Panc1 (cell line): Measurements from ENCODE around the gene ACER1. TPM values are rescaled to one million over a fixed set of nuclear protein-coding genes. Genes with fewer than 3 reads are reported as not detected.

Experiments
- ATAC-seq: fragments of 200-7000 bp; cut with Tn5 transposase; 2 replicates; pipeline ENCODE4 v1.9.1; 2020; ENCODE audit warnings: mild to moderate bottlenecking, moderate library complexity
- BruUV-seq: library from RNA; stranded (reverse); fragments of 400-500 nt; replicated peaks from 2 replicates; lab custom pipeline; 2021; lab: Mats Ljungman, UMichigan
- CTCF ChIA-PET: fragments of 300-600 bp; sonication (Branson Sonifier 250); formaldehyde crosslinking; loops from one replicate; lab custom pipeline; 2022; ENCODE audit warnings: antibody characterized with exemption; lab: Charles Lee
- POLR2A ChIA-PET: fragments of 300-600 bp; sonication (Branson Sonifier 250); formaldehyde crosslinking; loops from one replicate; lab custom pipeline; 2022; ENCODE audit warnings: antibody characterized with exemption; lab: Charles Lee
- DNase-seq: peaks from one replicate; pipeline ENCODE4 v3.0.0-alpha.2; 2010; ENCODE audit warnings: low read depth, low spot score
- H3K27ac ChIP-seq: 2 replicates; pipeline ENCODE4 v1.5.1; 2011; ENCODE audit warnings: mild to moderate bottlenecking, low read length, inconsistent platforms
- H3K27me3 ChIP-seq: fragments of 200-500 bp; sonication (Bioruptor generic); 2 replicates; pipeline ENCODE4 v1.6.0; 2014; ENCODE audit warnings: low read length, inconsistent platforms; ENCODE audit not compliant: control insufficient read depth, insufficient read depth
- H3K36me3 ChIP-seq: fragments of 200-500 bp; sonication (Bioruptor generic); 2 replicates; pipeline ENCODE4 v1.5.1; 2014; ENCODE audit warnings: inconsistent platforms, mild to moderate bottlenecking, low read length, moderate library complexity; ENCODE audit not compliant: control insufficient read depth, insufficient read depth
- H3K4me1 ChIP-seq: 2 replicates; pipeline ENCODE4 v1.5.1; 2011; ENCODE audit warnings: inconsistent platforms, mild to moderate bottlenecking, low read length, moderate library complexity; ENCODE audit not compliant: control insufficient read depth, insufficient read depth
- H3K4me3 ChIP-seq, 2 experiments: 2 replicates each; pipeline ENCODE4 v1.5.1; 2011 to 2012; ENCODE audit warnings: low read depth in 2 of 2, low read length in 2 of 2, mild to moderate bottlenecking in 2 of 2, inconsistent platforms in 1 of 2, moderate library complexity in 1 of 2
- H3K9me3 ChIP-seq: fragments of 200-500 bp; sonication (Bioruptor generic); 2 replicates; pipeline ENCODE4 v1.5.1; 2014; ENCODE audit warnings: low read depth, mild to moderate bottlenecking, inconsistent platforms, low read length, moderate library complexity; ENCODE audit not compliant: control insufficient read depth, insufficient read depth
- CTCF ChIP-seq: fragments of 450-650 bp; IDR thresholded peaks from 2 replicates; pipeline ENCODE4 v1.5.1; 2017; ENCODE audit warnings: mild to moderate bottlenecking
- POLR2AphosphoS5 ChIP-seq: IDR thresholded peaks from 2 replicates; pipeline ENCODE4 v1.6.1; 2012; ENCODE audit warnings: mild to moderate bottlenecking, low read depth, low read length, moderate library complexity
- SIN3A ChIP-seq: IDR thresholded peaks from 2 replicates; pipeline ENCODE4 v1.6.1; 2012; ENCODE audit warnings: low read depth, mild to moderate bottlenecking, low read length, moderate library complexity, borderline replicate concordance; ENCODE audit not compliant: insufficient read depth
- TCF7L2 ChIP-seq: IDR thresholded peaks from 2 replicates; pipeline ENCODE4 v1.6.1; 2011; ENCODE audit warnings: mild to moderate bottlenecking, low read depth, low read length, inconsistent platforms
- in situ Hi-C: cut with HindIII; loops from 2 replicates; pipeline ENCODE4 v1.10.0; 2016; ENCODE audit warnings: low sequenced_read_pairs, low pct_unique_long_range_greater_than_20kb
- intact Hi-C: fragments of 100-400 bp; cut with micrococcal nuclease; formaldehyde crosslinking; loops from one replicate; pipeline ENCODE4 v1.10.0; 2022; ENCODE audit not compliant: unreplicated experiment
- total RNA-seq: library from RNA; stranded (reverse); gene quantifications from one replicate; pipeline ENCODE4 v1.2.1, GENCODE V29; 2021; ENCODE audit not compliant: unreplicated experiment
- TF ChIP-seq, protein P1 (sequence below), 2 experiments: IDR thresholded peaks; 2 replicates each; pipeline ENCODE4 v1.6.1; 2011 to 2012; ENCODE audit warnings: low read depth in 2 of 2, control low read depth in 1 of 2, low read length in 1 of 2, mild to moderate bottlenecking in 1 of 2, moderate library complexity in 1 of 2; ENCODE audit not compliant: insufficient read depth in 1 of 2

The ACER1 gene
- total RNA-seq, 1 experiment from 2014 or later, result not detected

GRCh38 chr19:6359568-6360341, 26.3 kb upstream of the ACER1 start:
- in situ Hi-C loops, result no loop called here
- CTCF ChIA-PET, result no interaction called here
- POLR2A ChIA-PET, result no interaction called here
- no TSS peak for BruUV-seq
- Histone ChIP-seq H3K9me3 (no peaks in the 10 kb centered on the region), H3K27me3 (no peaks in the 10 kb centered on the region), H3K4me1 (0 out of 2 replicates have a peak, but pooled peaks cover 4% of the 10 kb centered on the region), H3K4me3 (no peak overlapping the region), H3K36me3 (no peaks in the 10 kb centered on the region; the same call in 1 of the 2 replicates), H3K27ac (no peak overlapping the region)
- ATAC-seq, result no peak
- TF ChIP-seq SIN3A, result no peak
- no peak for TF ChIP-seq TCF7L2
- TF ChIP-seq POLR2AphosphoS5, result no peak
- TF ChIP-seq CTCF, result no peak
- TF ChIP-seq, protein P1, sequence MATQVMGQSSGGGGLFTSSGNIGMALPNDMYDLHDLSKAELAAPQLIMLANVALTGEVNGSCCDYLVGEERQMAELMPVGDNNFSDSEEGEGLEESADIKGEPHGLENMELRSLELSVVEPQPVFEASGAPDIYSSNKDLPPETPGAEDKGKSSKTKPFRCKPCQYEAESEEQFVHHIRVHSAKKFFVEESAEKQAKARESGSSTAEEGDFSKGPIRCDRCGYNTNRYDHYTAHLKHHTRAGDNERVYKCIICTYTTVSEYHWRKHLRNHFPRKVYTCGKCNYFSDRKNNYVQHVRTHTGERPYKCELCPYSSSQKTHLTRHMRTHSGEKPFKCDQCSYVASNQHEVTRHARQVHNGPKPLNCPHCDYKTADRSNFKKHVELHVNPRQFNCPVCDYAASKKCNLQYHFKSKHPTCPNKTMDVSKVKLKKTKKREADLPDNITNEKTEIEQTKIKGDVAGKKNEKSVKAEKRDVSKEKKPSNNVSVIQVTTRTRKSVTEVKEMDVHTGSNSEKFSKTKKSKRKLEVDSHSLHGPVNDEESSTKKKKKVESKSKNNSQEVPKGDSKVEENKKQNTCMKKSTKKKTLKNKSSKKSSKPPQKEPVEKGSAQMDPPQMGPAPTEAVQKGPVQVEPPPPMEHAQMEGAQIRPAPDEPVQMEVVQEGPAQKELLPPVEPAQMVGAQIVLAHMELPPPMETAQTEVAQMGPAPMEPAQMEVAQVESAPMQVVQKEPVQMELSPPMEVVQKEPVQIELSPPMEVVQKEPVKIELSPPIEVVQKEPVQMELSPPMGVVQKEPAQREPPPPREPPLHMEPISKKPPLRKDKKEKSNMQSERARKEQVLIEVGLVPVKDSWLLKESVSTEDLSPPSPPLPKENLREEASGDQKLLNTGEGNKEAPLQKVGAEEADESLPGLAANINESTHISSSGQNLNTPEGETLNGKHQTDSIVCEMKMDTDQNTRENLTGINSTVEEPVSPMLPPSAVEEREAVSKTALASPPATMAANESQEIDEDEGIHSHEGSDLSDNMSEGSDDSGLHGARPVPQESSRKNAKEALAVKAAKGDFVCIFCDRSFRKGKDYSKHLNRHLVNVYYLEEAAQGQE (IDR thresholded peaks at IDR 0.05; ENCODE audit: insufficient read depth in 1 of 2, low read depth in 2 of 2, low read length in 1 of 2), result no peak
- intact Hi-C loops, result no loop called here
- no peak for DNase-seq

GRCh38 chr19:6358003-6358402, 24.6 kb upstream of the ACER1 start:
- Histone ChIP-seq H3K4me1 (0 out of 2 replicates have a peak, but pooled peaks cover 4% of the 10 kb centered on the region), H3K27ac (no peak overlapping the region), H3K4me3 (no peak overlapping the region), H3K36me3 (no peaks in the 10 kb centered on the region; the same call in 1 of the 2 replicates), H3K9me3 (no peaks in the 10 kb centered on the region), H3K27me3 (no peaks in the 10 kb centered on the region)
- ChIA-PET POLR2A (no interaction called here), CTCF (no interaction called here)
- ATAC-seq (no peak), DNase-seq (no peak)
- TF ChIP-seq SIN3A, result no peak
- TF ChIP-seq, protein P1 (IDR thresholded peaks at IDR 0.05; ENCODE audit: insufficient read depth in 1 of 2, low read depth in 2 of 2, low read length in 1 of 2), result no peak
- TF ChIP-seq POLR2AphosphoS5, result no peak
- TF ChIP-seq CTCF, result no peak
- TF ChIP-seq TCF7L2, result no peak
- intact Hi-C loops (no loop called here), in situ Hi-C loops (no loop called here)
- BruUV-seq, result no TSS peak
